Measurements from ENCODE around the gene FEN1.

The FEN1 gene

DNA sequence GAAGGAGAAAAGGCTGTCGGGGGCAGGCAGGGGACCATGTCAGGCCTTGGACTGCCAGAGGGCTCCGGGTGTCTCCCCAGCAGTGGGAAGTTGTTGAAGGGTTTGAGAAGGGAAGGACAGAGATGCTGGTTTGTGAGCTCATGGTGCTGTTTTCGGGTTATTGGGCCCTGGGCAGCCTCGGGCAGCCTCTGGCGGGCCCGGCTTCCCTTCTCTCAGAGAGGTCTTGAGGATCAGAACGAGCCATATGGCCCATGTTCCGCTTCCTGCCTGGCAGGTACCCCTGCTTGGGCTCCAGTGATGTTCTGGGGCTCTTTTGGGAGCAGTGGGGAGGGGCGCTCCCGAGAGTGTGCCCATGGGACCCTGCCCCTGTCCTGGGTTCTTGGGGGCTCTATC is 30.5 kb upstream of the FEN1 start:
- TF ChIP-seq, protein P1, sequence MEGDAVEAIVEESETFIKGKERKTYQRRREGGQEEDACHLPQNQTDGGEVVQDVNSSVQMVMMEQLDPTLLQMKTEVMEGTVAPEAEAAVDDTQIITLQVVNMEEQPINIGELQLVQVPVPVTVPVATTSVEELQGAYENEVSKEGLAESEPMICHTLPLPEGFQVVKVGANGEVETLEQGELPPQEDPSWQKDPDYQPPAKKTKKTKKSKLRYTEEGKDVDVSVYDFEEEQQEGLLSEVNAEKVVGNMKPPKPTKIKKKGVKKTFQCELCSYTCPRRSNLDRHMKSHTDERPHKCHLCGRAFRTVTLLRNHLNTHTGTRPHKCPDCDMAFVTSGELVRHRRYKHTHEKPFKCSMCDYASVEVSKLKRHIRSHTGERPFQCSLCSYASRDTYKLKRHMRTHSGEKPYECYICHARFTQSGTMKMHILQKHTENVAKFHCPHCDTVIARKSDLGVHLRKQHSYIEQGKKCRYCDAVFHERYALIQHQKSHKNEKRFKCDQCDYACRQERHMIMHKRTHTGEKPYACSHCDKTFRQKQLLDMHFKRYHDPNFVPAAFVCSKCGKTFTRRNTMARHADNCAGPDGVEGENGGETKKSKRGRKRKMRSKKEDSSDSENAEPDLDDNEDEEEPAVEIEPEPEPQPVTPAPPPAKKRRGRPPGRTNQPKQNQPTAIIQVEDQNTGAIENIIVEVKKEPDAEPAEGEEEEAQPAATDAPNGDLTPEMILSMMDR (IDR thresholded peaks at IDR 0.05): no peak

DNA sequence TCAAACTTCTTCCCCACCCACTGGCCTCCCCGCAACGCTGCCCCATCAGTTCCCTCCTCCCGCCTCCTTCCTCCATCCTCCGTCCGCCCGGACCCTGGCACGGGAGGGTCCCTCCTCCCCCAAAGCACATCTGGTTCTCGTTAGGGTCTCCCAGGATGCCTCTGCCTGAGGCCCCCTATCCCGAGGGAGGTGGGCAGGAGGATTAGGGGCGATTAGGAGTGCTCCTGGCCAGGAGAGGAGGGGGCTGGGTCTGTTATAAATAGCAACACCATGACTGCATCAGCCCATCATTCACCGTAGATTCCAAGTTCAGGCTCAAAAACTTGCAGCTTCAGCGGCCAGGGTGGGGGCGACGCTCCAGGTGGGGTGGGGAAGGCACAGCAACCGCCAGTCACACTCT is 29.9 kb upstream of the FEN1 start:
- TF ChIP-seq, protein P1 (IDR thresholded peaks at IDR 0.05): no peak

DNA sequence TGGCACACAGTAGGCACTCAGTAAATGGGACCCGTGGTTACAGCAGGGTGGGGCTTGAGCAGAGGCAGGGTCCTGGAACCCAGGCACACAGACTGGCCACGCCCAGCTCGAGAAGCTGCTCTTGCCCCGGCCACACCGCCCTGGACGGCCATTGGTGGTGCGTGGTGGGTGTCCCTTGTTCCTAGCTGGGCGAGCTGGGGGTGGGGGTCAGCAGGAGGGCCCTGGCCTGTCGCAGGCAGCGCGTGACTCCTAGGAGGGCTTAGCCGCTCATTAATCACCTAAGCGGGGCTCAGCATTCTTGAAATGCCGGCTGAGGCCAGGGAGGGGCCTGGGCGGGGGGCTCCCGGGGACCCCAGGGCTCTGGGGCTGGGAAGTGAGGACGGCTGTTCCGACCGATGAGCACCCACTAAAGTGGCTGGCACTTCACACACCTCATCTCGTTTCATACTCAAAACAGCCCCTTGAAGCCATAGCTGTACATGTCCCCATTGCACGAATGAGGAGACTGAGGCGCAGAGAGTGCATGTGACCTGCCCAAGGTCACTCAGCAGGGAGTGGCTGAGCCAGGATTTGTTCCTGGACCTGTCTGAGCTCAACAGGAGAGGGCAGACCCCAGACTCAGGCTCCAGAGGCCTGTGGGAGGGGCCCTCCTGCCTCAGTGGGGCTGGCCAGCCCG is 28.6 kb upstream of the FEN1 start:
- TF ChIP-seq, protein P1 (IDR thresholded peaks at IDR 0.05): no peak

DNA sequence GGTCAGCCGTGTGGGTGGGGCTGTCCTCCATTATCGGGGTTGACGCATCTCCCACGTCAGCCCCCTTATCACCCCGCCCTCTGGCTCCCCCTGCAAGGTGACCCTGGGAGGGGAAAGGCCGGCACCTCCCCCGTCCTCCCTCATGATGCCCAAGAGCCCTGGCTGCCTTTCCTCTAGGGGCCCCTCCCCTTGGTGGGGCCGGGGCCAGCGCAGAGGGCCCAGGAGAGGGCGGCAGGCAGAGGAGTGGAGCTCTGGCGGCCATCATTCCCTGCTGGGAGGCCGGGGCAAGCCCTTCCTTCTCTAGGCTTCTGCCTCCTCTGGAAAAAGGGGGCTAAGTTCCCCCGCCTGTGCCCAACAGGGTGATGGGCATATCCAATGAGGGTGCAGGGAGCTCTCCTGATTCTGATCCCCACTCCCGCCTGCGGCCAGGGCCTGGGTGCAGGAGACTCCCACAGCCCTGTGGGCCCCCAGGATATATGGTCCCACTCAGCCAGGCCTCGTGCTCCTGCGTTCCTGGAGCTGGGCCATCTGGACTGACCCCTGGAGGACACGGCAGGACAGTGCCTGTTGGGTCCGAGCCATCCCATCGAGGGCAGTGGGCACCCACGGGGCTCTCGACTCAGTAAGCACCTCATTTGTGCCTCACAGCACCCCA is 28.0 kb upstream of the FEN1 start:
- TF ChIP-seq, protein P1 (IDR thresholded peaks at IDR 0.05): no peak

DNA sequence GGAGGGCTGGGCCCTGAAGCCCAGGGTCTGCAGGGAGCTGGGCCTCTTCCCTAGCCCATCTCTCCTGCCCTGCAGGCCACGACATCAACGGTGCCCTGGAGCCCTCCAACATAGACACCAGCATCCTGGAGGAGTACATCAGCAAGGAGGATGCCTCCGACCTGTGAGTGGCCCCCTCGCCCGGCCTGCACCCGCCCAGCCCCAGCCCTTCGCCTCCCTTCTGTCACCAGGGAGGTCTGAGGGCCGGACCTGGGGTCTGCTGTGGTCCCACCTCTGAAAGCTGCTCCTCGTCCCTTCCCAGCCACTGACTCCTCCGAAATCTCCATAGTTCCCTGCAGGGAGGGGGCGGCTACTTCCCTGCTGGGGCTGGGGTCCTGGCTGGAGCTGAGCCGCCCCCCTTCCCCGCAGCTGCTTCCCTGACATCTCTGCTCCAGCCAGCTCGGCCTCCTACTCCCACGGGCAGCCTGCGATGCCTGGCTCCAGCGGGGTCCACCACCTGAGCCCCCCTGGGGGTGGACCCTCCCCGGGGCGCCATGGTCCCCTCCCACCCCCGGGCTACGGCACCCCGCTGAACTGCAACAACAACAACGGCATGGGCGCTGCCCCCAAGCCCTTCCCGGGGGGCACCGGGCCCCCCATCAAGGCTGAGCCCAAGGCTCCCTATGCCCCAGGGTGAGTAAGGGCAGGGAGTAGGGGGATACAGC is 27.0 kb upstream of the FEN1 start:
- TF ChIP-seq, protein P1 (IDR thresholded peaks at IDR 0.05): no peak

DNA sequence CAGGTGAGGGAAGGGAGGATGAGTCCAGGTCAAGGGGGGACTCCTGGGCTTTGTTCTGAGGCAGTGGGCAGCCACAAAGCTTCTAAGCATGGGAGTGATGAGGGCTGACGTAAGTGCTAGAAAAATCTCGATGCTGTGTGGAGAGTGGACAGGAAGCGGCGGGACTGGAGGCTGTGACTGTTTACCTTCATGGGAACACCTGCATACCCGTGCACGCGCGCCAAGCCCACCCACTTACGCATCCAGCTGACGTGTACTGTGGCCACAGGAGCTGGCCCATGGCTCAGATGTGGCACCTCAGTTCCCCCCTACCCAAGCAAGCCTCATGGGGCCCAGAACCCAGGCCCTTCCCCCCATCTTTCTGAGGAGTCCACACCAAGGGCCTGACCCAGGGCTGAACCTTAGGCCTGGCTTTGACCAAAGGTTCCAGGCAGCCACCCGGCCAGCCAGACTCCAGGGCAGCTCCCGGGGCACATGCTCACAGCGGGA is 26.3 kb upstream of the FEN1 start:
- TF ChIP-seq, protein P1 (IDR thresholded peaks at IDR 0.05): no peak

DNA sequence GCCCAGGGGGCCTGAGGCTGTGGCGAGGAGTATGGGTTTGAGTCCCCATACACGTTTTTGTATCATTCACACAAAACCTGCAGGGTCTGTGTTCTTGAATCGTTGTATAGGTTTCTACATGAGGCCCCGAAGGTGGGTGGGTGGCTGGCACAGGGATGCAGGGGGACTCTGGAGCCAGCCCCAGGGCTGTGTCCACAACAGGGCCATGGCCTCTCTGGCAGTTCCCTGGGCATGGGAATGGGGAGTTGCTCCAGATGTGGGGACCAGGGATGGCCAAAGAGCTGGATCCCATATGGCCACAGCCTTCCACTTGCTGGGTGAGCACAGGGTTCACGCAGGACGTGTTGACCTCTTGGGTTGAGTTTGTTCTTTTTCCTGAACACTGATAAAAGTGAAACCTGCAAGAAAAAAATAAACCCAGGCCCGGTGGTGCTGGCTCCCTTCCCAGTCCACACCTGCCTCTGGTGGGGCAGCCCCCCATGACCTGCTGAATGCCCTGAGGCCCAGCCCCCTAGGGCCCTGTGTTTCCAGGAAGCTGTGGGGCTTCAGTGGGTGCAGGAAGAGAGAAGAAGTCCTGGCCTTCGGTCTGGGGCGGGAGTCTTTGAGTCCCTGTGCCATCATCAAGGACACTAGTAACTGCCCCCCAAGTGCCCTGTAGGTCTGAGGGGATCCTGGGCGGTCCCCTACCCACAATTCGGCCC is 24.2 kb upstream of the FEN1 start:
- TF ChIP-seq, protein P1 (IDR thresholded peaks at IDR 0.05): no peak
